HG02571 (cell line): ENCODE results near the gene C20orf202.
"Not testable (repeated sequence)": the region's sequence is repeated elsewhere in the genome, so short reads cannot be mapped to it uniquely, and the experiment has no call there.

Experiments used
- ATAC-seq: cut with Tn5 transposase; IDR thresholded peaks from one replicate; pipeline ENCODE4 v1.9.1; 2021; ENCODE audit warnings: mild to moderate bottlenecking, moderate library complexity; ENCODE audit not compliant: unreplicated experiment

The C20orf202 gene

DNA sequence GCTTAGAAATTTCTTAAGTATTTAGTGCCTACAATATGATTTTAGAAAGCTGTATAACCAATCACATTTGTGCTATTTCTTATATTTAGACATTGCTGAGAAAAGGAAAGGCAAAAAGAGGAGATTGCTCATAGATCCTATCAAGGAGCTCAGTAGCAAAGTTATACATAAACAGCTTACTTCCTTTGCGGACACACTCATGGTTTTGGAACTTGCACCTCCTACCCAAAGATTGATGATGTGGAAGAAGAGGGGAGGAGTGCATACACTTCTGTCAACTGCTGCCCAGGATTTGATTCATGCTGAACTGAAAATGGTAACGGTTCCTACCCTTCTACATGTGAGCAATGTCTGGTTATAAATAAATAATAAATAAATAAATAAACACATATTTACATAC, 39.3 kb downstream of the C20orf202 start:
- ATAC-seq: no peak

DNA sequence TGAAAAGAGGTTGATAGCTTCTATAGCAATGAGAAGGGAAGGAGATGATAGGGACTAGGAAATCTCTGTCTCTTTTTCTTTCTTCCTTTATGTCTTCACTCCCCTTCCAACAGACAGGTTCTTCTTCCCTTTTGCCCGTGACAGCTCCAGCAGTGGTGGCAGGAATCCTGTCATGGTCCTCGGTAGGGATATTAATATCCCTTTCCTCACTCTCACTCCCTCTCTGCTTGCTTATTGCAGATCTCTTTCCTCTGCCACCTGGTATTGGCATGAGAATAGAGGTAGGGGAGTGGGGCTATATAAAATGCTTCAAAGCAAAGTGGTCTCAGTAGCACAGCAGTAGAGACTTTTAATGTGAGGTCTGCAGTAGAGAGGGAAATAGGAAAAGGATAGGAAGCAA, 42.3 kb downstream of the C20orf202 start:
- no peak for ATAC-seq

DNA sequence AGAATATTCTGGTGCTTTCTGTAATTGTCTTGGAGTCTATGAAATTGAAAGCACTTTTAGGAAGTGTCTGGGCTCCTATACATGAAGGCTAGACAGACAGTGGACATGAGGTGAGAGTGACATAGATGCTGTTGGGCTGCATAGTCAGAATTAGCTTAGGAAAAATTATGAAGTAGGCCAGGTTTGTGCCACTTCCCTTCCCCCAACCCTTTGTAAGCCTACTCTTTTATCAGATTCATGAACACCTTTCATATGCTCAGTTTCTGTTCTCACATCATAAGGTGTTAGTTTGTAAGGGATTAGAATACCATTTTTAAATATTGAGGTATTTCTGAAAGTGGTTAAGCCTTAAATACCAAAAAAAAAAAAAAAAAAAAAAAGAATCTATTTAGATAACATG, 44.4 kb downstream of the C20orf202 start:
- no peak for ATAC-seq

DNA sequence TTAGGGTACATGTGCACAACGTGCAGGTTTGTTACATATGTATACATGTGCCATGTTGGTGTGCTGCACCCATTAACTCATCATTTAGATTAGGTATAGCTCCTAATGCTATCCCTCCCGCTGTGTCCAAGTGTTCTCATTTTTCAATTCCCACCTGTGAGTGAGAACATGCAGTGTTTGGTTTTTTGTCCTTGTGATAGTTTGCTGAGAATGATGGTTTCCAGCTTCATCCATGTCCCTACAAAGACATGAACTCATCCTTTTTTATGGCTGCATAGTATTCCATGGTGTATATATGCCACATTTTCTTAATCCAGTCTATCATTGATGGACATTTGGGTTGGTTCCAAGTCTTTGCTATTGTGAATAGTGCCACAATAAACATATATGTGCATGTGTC, 47.0 kb downstream of the C20orf202 start:
- not testable (repeated sequence) for ATAC-seq

DNA sequence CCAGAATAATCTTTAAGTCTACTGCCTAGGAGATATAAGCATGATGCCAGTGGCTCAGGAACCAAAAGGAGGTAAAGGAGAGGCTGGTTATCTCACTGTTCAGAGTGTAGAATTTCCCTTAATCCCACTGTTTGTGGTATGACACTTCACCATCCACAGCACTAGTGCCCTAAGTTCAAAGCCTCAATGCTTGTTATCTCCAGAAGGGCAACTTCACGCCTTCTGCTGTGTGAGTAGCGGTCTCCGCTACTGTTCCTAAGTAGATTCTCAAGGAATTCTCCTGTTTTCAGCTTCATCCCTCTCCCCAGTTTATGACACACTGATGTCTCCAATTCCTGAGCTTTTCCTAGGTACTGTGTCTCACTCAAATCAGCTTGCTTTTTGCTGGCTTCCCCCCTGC, 49.2 kb downstream of the C20orf202 start:
- no peak for ATAC-seq

DNA sequence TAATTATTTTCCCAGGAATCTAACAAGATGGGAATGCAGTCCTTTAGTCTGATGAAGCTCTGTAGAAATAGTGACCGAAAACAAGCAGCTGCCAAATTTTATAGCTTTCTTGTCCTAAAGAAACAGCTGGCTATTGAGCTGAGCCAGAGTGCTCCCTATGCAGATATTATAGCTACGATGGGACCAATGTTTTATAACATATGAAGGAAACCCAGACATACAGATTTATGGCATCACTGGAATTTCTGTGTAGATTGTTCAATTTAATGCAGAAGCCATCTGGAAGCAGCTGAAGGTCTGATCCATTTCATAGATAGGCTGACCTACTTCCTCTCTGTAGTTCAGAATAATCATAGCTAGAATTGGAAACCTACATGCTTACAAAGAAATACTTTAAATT, 51.0 kb downstream of the C20orf202 start:
- ATAC-seq: no peak

DNA sequence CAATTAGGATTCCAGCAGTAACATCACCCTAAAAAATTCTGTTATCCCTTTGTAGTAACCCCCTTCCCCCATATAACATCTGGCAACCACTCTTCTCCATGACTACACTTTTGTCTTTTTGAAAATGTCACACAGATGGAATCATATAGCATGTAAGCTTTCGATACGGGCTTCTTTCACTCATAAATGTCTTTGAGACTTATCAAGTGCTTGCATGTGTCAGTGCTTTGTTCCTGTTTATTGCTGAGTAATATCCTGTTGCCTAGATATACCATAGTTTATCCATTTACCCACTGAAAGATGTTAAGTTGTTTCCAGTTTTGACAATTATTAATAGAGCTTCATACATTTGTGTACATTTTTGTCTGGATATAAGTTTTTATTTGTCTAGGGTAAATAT, 52.4 kb downstream of the C20orf202 start:
- no peak for ATAC-seq
